HG03442 (cell line): Measurements from ENCODE around the gene ZNF618.

ENCODE experiments used
- ATAC-seq: cut with Tn5 transposase; IDR thresholded peaks from one replicate; pipeline ENCODE4 v1.9.1; 2021; ENCODE audit warnings: mild to moderate bottlenecking, moderate library complexity; ENCODE audit not compliant: unreplicated experiment

ZNF618 gene

DNA sequence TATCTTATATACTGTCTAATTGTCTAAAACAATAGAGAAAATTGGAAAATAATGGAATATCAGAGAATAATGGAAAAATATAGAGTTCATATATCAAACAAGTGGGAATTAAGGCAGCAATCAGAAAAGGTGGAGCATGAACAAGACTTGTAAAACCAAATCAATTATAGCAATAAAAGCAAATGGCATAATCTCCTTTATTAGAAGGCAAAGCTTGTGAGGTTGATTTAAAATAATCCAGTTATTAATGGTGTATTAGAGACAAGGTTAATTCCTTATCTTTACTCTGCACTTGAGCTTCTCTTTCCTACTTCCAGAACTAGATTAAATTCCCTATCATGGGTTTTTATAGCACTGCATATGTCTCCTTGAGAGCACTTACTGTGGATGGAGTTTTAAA is 137.9 kb downstream of the ZNF618 start:
- no peak for ATAC-seq

DNA sequence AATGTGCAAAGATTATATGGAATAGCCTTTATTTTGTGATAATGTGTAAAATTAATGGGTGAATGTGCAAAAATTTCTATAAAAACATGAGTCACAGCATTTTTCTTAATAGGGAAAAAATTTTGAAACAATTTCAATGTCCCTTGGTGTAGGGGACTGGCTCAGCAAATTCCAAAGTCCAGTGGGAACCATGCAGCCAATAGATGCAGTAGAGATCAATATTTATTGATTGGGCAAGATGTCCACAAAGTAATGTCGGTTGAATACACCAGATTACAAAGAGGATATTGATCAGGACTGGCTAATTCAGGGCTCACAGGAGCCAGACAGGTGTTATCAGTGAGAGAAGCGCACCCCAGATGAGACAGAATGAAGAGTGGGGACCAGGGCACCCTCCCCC is 139.5 kb downstream of the ZNF618 start:
- ATAC-seq: no peak

DNA sequence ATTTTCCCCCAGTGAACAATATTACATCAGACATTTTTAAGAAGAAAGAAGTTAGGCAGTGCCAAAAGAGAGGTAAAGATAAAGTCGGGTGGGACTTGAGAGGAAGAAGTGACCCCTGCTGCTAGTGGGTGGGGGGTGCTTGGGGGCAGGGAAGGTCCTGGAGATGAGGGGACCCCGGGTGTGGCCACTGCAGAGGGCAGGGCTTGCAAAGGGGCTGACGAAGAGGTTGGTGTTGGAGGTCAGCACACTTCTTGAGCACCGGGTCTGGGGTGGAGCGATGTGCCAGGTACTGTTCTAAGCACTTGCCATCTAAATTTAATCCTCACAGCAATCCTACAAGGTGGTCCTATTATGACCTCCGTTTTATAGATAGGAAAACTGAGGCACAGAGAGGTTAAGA is 140.0 kb downstream of the ZNF618 start:
- ATAC-seq: no peak

DNA sequence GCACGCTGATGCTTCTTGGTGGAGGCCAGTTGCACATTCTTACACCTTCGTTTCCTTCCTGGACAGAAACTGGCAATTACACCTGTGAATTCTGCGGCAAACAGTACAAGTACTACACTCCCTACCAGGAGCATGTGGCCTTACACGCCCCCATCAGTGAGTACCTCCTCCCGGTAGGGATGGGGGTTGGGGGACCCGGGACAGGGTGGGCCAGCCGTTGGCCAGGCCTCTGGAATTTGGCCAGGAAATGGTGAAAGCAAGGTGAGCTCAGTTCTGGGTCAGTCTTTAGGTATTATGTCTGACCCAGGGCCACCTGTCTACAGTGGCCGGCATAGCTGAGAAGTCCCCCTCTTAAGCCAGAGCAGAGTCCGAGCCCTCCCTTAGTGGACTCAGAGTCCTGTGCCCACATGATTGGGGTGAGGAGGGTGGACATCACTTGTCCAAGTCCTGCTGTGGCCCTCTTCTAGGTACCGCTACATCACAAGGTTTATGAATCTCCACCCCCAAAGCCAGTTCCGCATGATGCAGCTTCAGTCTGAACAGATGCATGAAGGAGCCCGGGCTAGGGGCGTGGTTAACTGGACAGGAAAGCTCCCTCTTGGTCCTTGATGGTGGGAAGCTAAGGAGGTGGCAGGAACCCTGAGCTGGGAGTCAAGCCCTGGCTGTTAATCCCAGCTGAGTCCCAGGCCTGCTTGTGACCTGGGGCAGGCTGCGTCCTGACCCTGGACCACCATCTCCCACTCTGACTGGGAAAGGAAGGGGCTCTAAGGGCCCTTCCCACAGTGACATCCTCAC is 140.7 kb downstream of the ZNF618 start:
- no peak for ATAC-seq

DNA sequence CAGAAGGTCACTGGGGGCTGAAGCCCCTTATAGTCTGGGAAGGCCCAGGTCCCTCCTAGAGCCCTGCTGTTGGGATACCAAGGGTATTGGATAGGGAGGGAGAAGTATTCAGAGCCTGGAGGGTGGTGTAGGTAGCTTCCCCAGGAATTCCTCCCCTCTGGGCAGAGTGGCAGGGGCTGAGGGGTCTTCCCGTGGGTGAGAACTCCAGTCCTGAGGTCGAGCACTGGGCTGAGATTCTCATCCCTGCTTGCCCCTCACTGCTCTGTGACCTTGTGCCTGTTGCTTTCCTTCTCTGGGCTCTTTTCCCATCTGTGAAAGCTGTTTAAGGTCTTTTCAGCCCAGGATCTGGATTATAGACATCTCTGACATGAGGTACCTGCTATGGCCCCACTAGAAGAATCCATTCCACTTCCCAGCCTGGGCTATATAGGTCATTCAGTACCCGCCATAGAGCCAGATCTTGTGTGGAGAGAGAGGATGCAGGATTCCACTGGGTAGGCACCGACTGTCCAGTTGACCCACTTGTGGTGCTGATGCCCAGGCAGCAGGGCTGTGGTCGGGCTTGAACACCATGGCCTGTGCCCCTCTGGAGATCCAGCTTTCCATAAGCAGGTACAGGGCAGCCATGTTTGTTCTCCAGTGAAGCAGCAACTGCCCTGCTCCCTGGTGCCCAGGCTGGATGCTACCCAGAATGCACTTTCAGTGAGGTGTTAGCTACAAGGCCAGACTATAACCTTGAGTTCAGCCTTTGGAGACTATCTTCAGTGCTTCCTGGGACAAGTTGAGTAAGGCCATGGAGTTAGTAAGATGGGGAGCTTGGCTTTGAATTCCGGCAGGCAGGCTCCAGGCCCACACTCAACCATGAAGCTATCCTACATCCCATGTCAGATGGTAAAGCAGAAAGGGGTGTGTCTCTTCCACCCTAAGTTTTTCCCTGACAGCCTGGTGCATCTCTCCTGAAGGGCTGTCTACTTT is 141.9 kb downstream of the ZNF618 start:
- ATAC-seq: no peak

DNA sequence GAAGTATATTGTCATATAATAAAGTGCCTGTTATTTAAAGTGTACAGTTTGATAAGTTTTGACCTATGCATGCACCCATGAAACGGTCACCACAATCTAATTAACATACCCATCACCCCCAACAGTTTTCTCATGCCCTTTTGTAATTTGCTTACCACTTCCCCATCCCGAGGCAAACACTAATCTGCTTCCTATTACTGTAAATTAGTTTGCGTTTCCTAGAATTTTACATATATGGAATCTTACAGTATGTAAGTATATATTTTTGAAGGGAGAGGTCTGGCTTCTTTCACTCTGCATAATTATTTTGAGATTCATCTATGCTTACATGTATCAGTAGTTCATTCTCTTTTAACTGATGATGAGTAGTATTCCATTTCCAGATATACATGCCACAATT is 145.5 kb downstream of the ZNF618 start:
- no peak for ATAC-seq

DNA sequence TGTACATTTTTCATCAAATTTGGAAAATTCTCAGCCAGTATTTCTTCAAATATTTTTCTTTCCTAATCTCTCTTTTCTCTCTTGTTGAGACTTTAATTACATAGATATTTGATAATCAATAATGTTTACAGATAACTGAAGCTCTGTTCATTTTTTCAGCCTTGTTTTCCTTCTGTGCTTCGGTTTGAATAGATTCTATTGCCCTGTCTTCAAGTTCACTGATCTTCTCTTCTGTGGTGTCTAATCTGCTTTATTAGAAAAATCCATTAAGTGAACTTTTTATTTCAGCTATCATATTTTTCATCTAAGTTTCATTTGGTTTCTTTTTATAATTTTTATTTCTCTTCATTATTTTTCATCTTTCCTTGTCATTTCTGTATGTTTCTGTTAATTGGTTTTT is 147.9 kb downstream of the ZNF618 start:
- no peak for ATAC-seq

DNA sequence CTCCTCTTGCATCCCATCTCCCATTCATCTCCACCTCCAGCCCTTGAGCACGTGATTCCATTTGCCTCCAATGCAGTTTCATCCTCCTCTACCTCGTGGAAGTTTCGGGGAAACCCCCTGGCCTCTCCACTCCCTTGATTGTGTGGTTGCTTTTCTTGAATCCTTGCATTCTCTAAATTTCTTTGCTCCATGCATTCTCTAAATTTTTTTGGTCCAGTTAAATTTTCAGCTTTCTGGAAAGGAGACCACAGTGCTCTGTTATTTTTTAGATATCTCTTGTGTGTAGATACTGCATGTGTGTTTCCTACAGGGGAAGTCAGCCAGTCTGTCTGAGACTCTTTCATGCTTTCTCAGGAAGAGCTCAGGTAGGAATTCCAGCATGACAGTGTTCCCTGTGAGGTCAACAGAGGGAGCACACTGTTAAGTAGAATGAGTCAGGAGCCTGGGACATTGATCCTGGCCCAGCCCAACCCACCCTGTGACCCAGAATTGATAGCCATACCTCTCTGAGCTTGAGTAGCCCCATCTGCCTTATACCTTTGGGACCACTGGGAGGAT is 149.2 kb downstream of the ZNF618 start:
- no peak for ATAC-seq

DNA sequence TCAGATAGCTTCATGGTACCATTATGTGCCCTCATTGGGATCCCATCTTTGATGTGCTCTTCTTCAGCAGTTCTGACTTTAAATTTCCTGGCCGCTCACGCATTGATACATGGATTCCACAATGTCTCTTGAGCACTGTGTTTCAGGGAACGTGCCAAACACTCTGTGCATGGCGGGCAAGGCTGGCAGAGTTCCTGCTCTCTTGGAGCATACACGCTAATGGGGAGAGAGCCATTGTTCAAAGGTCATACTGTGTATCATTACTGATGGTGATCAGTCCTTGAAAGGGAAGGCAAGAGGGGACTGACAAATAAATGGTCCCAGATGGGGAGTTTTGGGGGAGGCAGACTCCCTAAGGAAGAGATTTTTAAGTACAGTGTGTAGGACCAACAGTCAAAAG is 149.7 kb downstream of the ZNF618 start:
- ATAC-seq: no peak

DNA sequence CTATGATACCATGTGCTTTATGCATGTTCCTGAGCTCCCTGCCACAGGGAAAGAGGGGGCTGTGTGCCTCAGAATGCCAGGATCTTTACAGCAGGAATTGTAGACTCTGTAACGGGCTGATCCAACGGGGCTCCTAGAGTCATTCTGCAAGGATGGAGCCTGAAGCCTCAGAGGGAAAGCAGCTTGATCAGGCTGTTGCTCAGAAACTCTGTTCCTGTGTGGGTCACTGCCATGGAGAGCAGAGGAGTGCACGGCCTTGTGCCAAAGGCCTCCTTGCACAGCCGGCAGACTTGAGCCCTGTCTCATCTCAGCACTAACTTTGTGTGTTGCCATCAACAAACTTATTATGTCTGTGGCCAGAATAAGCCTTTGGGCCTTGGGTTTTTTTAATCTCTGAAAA is 150.2 kb downstream of the ZNF618 start:
- no peak for ATAC-seq

DNA sequence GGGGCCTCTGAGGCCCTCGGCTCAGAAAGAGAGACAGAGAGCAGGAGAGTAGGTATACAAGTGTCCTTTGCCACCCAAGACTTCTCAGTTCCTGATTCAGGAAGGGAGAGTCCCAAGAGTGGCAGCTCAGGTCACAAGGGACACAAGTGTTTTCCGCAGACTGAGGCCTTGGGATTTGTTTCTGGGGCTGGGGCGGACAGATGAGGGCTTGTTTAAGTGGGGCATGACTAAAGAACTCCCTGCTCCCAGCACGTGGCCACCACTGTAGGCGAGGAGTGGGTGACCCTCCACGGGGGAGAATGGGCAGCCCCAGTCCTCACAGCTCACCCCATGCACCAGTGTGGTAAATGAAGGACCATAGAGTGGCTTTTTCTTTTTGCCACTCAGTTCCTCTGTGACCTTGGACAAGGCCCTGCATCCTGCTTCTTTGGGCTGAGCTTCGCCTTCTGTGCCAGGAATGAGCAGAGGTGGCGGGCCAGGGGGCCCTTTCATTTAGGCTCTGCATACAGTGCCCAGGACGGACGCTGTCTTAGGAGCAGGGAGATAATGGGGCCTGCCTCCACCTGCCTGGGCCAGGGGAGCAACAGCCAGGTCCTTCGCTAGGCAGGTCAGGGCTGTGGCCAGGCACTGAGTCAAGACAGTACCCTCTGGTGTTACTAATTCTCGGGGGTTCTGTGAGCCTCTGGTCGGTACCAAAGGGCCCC is 151.2 kb downstream of the ZNF618 start:
- ATAC-seq: no peak

DNA sequence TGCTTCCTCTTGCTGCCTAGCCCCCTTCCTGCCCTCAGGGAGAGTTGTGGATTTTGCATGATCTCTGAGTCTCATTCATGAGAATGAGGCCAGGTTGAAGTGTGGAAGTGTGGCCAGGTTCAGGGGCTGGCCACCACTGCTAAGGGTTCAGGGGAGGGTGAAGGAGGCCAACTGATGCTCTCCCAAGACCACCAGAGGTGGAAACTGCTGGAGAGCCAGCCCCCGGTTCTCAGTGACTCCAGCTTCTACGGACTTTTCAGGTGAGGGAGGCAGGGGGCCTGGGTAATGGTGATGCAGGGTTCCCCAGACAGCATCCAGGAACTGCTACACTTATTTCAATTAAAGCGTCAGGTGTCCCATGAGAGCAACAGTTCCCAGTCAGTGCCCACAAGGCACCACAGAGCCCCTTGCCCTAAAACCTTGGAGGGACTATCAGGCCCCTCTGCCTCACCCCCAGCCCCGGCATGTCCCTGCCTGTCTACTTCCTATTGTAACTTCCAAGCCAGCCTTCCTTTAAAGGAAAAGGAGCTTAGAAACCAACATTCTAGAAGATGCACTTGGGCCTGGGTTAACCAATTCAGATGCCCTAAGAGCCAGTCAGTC is 151.9 kb downstream of the ZNF618 start:
- no peak for ATAC-seq

DNA sequence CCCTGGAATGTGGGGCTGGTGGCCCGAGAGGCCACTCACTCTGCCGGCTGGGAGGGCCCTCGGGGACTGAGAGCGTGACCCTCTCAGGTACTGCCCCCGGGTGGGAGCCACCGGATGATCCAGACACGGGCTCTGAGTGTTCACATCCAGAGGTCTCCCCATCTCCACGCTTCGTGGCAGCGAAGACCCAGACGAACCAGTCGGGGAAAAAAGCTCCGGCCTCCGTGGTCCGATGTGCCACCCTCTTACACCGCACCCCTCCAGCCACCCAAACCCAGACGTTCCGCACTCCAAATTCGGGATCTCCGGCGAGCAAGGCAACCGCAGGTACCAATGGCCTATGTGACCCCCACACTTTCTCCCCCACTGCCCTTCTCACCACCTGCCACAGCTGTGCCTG is 152.5 kb downstream of the ZNF618 start:
- ATAC-seq: no peak

DNA sequence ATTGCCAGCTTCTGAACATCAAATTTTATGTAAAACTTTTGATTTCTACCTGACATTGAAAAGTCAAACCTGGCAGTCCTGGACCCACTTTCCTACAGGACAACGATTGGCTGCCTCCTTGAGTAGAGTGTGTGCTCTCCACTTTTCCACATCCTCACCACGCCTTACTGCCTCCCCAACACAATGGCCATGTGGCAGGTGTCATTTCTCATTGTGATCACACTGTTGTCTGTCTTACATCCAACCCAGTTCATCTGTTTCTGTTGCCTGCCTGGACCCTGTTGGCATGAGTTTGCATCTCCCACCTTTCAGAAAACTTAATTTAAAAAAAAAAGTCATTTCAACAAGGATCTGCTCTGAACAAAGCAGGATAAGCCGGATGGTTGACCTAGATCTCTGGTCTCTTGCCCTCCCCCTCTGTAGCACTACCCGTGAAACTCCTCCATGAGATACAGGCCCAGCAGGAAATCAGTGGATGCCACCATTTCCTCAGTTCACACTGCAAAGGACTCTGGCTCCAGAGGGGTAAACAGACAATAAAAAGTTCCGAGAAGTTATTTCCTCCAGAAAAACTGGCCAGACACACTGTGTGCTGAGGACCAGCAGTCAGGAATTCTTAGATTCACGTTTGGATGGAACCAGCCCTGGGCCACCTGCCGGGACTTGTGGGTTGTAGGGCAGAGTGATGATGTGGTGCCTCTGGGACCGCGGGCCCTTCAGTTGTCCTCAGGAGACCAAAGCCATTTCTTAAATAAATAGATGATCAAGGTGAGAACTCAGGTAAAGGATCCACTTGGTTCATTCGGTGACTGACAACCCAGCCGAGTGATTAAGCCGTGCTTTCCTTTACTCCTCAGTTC is 153.4 kb downstream of the ZNF618 start:
- ATAC-seq: no peak

DNA sequence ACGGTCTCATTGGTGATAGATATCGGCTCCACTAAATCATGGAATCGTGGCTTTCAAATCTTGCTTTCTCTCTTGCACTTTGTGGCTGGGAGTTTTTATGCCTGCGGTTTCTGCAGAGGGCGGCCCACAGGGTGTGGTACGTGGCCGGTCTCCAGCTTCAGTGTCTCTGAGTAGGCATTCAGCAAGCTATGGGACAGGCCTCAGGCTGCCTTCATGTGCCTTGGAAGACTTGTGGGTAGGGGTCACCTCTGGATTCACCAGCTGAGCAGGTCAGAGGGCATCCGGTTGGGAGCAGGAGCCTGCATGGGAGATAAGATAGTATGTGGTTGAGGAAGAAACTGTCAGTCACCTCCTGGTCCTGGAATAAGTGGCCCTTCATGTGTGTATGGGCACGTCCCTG is 154.3 kb downstream of the ZNF618 start:
- no peak for ATAC-seq

DNA sequence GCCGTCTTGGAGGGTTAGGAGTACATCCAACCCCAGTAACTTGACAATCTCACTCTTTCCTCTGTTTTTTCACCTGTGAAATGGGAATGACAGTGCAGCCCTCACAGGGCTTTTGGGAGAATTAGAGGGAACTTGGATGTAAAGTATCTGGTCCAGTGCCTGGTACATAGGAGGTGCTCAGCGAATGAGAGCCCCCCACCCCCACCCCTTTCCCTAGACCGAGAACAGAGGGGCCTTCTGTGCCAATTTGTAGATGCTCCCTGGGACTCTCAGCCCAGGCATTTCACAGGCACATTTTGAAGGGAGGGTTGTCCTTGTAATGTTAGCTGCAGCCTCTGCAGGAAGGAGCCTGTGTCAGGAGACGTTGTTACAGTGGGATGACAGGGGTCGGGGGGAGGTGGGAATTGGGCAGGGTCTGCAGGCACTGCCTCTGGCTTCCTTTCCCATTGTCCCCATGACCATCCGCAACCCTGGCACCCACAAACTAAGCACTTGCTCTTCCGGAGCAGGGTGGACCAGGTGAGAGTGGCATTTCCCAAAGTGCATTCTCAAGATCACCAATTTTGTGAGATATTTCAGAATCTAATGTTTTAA is 155.0 kb downstream of the ZNF618 start:
- ATAC-seq: no peak

DNA sequence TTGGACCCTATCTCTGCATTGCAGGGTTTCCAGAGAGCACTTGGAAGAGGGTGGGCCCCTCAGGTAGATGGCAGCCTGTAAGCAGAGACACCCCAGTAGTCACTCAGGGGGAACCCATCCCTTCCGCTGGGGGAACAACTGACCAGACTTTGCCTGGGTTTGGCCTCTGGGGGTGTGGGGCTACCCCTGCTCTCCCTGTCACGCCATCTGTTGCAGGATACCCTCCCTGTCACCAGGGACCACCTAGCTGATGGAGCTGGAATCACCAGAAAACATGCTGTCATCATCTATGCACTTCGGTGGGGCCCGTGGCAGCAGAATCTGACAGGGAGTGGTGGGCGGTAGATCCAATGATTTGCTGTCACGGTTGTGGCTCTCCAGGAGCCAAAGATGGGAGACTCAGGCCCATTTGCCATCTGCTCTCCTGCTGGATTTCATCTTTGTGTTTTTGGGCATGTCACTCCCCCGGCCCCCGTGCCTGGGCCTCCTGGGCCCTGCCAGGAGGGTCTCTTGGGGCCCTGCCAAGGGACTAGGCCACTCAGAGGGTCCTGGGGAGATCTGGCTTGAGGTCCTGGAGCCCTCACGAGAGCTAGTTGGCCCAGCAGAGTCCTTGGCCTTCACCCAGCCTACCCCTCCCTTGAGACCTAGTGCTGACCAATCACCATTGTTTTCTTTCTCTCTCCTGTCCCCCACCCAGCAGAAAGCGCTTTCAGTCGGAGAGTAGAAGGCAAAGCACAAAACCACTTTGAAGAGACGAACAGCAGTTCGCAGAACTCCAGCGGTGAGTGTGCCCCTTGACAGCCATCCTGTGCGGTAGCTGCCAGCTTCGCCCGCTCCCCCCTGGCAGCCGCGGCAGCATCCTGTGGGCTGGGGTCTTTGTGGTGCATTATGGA is 156.1 kb downstream of the ZNF618 start:
- ATAC-seq: no peak

DNA sequence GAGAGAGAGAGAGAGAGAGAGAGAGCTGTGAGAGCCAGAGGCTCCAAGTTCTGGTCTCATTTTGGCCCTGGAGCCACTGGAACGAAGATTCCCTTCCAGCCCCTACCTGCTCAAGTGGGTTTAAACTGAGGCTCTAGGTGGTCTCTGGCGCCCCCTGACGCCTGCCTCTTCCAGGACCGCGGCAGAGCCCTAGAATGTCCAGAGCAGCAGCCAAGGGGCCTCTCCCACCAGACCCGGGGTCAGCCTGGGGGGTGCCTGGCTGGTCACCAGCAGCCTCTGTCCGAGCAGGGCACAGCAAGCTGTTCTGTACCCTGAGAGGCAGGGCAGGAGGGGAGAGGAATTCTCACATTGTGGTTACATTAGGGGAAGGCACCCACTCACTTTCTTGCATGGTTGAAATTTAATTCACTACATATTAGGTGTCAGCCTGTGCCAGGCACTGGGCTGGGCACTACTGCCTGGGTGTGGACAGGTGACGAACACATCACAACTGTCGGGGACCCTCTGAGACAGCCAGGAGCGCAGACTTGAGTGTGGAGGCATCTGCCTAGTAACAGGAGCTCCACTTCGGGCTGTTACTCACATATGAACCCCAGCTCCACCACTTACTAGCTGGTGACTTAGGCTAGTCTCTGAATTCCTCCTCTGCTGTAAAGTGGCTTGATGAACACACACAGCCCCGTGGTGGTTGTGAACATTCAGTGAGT is 157.4 kb downstream of the ZNF618 start:
- ATAC-seq: no peak
